Inferior parietal cortex (tissue), 1 donor: ENCODE results near the gene GARIN5B.
"Not testable (repeated sequence)": the region's sequence is repeated elsewhere in the genome, so short reads cannot be mapped to it uniquely, and the experiment has no call there.

Experiments used
- DNase-seq: peaks from one replicate; pipeline ENCODE4 v3.0.0-alpha.2; 2016; ENCODE audit errors: extremely low spot score

Gene GARIN5B

GRCh38 chr19:55362990-55363716 is at the start of gene GARIN5B:
GARIN5B (minus strand) TSS chr19:55363260; CDS start chr19:55363066, 194 bp downstream.
- no peak for DNase-seq

GRCh38 chr19:55410168-55410567 is 47.1 kb upstream of the GARIN5B start:
- DNase-seq = no peak

GRCh38 chr19:55409179-55409578 is 46.1 kb upstream of the GARIN5B start:
- not testable (repeated sequence) for DNase-seq

- DNase-seq = no peak
These were observed 45.4 kb upstream of the GARIN5B start for GRCh38 chr19:55408533-55408872.

GRCh38 chr19:55407800-55408532 is 44.9 kb upstream of the GARIN5B start:
- peak; percentile 98 for DNase-seq

- not testable (repeated sequence) for DNase-seq
These were observed 44.4 kb upstream of the GARIN5B start, which contains the start of gene UBE2S for GRCh38 chr19:55407550-55407799. UBE2S (minus strand) TSS chr19:55407788; CDS start chr19:55407589, 199 bp downstream.

- no peak for DNase-seq
These were observed 43.9 kb upstream of the GARIN5B start for GRCh38 chr19:55406826-55407549.

- DNase-seq = no peak
These were observed 43.2 kb upstream of the GARIN5B start for GRCh38 chr19:55406091-55406825.

GRCh38 chr19:55405638-55406037 is 42.6 kb upstream of the GARIN5B start:
- DNase-seq = no peak

- DNase-seq = no peak
These were observed 39.4 kb upstream of the GARIN5B start for GRCh38 chr19:55402509-55402908.

GRCh38 chr19:55401390-55401789 is 38.3 kb upstream of the GARIN5B start:
- DNase-seq = not testable (repeated sequence)

GRCh38 chr19:55400281-55401087 is 37.4 kb upstream of the GARIN5B start:
- no peak for DNase-seq

- DNase-seq = no peak
These were observed 35.3 kb upstream of the GARIN5B start for GRCh38 chr19:55398200-55398925.

- DNase-seq = no peak
These were observed 30.0 kb upstream of the GARIN5B start for GRCh38 chr19:55392820-55393761.

GRCh38 chr19:55391702-55392615 is 28.9 kb upstream of the GARIN5B start:
- no peak for DNase-seq

GRCh38 chr19:55391191-55391670 is 28.2 kb upstream of the GARIN5B start:
- no peak for DNase-seq

- DNase-seq = no peak
These were observed 27.4 kb upstream of the GARIN5B start for GRCh38 chr19:55390461-55390880.
